ENCODE data around the gene COX4I1.
"Not testable (repeated sequence)": the region's sequence is repeated elsewhere in the genome, so short reads cannot be mapped to it uniquely, and the experiment has no call there.

The COX4I1 gene

DNA sequence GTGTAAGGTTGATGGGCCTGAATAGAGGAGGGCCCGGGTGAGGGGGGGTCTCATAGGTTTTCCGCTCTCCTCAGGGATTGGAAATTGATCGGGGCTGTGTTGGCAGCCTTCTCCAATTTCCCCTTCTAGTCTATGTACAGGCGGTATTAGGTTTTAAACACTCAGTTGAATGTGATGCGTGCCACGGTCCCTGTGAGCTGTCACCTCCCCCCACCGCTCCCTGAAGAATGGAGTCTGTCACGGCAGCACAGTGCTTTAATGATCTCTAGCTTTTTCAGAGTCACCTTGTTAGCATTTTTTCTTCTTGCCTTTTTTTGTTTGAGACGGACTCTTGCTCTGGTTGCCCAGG lies 800 bp downstream of the COX4I1 start:
- DNase-seq (ENCODE audit: low read depth) = no peak

DNA sequence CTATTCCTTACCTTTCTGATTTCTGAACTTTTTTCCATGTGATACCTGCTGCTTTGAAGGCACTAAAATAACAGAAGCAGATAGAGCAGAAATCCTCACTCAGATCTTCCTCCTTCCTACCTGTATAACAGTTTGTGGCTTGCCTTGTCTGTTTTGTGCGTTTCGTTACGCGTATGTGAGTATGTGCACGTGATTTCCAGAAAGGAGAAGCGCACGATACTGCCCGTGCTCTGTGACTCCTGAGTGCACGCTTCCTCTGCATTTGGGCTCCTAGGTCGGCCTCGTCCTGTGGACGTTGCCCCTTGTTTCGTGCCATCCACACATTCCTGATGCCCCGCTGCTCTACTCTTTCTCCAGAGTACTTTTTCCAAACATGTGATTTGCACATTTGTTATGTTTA lies 4.1 kb downstream of the COX4I1 start:
- DNase-seq (ENCODE audit: low read depth) = no peak

DNA sequence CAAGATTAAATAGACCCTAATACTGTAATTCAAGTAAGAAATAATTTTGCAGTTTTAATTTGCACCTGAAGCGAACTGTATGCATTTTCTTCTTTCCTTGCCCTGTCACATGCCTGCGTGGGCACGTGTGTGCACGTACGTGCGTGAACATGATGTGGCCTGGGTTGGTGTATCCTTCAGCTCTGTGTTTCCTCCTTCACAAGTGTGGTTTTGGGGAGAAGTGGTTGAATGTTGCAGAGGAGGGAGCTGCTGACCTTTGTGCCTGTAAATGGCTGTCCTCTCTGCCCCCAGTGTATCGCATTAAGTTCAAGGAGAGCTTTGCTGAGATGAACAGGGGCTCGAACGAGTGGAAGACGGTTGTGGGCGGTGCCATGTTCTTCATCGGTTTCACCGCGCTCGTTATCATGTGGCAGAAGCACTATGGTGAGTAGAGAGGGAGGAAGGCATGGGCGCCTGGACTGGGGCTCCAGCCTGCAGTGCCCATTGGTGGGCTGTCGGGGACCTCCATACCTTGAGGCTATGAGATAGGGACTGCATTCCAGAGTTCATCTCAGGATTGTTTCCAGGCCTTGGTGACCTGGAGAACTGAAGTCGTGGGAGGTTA lies 6.0 kb downstream of the COX4I1 start:
- DNase-seq (ENCODE audit: low read depth) = no peak

DNA sequence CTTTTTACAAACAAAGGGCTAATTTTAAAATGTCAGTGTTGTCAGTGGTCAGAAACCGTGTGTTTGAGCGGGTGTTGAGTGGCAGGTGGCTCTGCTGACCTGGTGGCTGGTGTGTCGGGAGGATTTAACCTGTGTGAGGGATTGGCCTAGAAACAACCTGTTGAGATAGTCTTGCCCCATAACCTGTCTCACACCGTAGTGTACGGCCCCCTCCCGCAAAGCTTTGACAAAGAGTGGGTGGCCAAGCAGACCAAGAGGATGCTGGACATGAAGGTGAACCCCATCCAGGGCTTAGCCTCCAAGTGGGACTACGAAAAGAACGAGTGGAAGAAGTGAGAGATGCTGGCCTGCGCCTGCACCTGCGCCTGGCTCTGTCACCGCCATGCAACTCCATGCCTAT lies 7.0 kb downstream of the COX4I1 start:
- no peak for DNase-seq (ENCODE audit: low read depth)

DNA sequence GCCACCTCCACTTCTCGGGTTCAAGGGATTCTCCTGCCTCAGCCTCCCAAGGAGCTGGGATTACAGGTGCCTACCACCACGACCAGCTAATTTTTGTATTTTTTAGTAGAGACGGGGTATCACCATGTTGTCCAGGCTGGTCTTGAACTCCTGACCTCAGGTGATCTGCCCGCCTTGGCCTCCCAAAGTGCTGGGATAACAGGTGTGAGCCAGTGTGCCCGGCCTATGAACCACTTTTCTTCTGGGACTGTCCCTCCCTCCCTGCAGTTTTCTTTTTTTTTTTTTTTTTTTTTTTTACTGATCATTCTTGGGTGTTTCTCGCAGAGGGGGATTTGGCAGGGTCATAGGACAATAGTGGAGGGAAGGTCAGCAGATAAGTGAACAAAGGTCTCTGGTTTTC lies 7.8 kb downstream of the COX4I1 start:
- DNase-seq (ENCODE audit: low read depth) = not testable (repeated sequence)

DNA sequence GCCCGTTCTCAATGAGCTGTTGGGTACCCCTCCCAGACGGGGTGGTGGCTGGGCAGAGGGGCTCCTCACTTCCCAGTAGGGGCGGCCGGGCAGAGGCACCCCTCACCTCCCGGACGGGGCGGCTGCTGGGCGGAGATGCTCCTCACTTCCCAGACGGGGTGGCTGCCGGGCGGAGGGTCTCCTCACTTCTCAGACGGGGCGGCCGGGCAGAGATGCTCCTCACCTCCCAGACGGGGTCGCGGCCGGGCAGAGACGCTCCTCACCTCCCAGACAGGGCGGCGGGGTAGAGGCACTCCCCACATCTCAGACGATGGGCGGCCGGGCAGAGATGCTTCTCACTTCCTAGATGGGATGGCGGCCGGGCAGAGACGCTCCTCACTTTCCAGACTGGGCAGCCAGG lies 8.6 kb downstream of the COX4I1 start:
- not testable (repeated sequence) for DNase-seq (ENCODE audit: low read depth)

DNA sequence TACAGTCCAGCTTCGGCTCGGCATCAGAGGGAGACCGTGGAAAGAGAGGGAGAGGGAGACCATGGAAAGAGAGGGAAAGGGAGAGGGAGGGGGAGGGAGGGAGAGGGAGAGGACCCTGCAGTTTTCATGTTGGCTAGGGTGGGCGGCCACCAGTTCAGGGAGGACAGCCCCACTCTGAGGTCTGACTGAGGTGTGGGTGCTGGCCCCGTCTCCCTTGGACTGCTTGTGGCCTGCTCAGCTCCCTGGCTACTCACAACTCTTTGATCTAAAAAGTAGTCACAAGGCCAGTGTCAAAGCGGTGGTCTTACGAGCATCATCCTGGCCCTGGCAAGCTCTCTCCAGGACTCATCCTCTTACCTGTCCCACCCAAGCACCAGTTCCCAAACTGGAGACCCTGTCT lies 9.4 kb downstream of the COX4I1 start:
- DNase-seq (ENCODE audit: low read depth) = no peak

DNA sequence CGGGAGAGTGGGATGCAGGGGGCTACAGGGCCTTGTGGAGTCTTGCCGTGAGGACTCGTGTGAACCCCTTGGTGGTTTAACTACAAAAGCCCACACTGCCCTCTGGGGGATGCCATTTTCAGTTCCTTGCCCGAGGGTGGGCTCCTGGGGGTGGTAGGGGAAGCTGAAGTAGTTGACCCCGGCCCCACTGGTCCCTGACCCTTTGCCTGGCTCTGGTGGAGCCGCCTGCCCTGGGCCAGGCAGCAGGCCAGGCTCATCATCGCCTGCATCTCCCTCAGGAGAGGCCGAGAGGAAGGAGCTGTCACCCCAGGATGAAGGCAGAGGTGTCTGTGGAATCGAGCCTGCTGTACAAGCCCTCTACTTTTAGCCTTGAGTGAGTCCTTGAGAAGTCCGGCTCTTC lies 10.2 kb downstream of the COX4I1 start:
- DNase-seq (ENCODE audit: low read depth) = no peak

DNA sequence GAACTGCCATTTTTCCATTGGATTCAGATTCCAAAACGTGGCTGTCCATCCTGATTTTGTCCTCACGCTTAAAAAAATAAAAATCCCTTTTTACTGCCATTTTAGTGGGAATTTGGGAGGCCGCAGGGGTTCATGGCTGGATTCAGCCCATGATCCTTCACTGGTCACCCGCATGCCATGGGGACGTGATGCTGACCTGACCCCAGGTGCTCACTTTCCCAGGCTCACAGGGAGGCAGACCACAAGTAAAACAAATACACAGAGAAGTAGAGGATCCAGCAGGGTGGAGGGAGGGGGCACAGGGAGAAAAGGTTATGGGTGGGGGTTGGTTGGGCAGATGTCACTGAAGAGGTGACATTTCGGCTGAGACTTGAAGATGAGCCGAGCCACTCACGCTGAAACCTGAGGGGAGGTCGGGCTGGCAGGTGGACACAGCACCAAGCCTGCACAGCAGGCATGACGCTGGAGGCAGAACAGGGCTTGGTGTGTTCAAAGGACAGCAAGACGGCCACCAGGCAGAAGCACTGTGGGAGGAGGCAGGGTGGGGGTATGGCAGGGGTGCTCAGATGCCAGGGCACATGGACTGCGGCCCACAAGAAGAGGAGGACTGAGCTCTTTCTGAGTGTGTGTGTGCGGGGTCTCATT lies 10.7 kb downstream of the COX4I1 start:
- no peak for DNase-seq (ENCODE audit: low read depth)

DNA sequence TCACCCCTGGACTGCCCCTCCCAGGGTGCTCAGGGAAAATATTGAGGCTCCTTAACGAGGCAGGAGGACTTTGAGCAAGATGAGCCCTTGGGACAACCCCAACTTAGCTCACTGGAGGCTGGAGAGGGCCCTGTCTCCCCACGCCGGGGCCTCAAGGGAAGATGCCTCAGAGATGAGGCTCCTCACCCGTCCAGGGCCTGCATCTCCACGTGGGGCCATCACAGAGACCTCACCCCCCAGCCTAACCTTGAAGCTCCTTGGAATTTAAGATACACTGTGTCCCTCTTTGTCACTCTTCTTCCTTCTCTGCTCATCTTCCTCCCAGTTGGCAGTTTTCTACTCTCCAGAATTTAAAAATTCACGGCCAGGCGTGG lies 11.2 kb downstream of the COX4I1 start:
- no peak for DNase-seq (ENCODE audit: low read depth)

DNA sequence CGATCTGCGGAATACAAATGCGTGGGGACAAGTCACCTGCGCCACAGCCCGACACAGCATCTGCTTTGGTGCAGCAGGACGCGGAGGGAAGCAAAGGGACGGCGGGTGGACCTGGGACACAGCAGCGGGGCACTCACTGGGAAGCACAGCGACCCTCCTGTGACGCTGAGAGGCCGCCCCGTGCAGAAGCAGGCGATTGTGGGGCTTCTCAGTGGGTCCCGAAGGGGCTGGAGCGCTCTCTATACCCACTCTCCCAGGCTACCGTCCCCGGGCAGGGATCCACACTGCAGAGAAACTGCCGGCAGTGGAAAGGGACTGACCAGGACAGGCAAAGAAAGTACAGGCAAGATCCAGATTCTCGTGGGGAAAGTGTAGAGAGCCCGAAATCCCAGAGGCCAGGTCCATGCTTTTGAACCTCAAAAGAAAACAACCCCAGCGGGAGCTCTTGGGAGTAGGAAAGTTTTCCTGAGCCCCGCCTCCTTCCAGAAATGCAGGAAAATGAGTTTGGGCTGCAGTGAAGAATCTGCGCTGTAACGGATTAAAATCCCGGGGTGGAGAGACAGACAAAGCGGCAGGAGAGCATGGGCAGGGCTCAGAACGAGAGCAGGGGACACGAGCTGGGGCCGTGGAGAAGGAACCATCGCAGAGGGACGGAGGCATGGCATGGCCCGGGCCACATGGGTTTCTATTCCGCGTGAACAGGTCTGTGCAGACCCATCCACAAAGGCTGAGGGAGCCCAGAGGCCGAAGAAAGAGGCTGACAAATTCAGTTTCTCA lies 12.7 kb downstream of the COX4I1 start:
- no peak for DNase-seq (ENCODE audit: low read depth)

DNA sequence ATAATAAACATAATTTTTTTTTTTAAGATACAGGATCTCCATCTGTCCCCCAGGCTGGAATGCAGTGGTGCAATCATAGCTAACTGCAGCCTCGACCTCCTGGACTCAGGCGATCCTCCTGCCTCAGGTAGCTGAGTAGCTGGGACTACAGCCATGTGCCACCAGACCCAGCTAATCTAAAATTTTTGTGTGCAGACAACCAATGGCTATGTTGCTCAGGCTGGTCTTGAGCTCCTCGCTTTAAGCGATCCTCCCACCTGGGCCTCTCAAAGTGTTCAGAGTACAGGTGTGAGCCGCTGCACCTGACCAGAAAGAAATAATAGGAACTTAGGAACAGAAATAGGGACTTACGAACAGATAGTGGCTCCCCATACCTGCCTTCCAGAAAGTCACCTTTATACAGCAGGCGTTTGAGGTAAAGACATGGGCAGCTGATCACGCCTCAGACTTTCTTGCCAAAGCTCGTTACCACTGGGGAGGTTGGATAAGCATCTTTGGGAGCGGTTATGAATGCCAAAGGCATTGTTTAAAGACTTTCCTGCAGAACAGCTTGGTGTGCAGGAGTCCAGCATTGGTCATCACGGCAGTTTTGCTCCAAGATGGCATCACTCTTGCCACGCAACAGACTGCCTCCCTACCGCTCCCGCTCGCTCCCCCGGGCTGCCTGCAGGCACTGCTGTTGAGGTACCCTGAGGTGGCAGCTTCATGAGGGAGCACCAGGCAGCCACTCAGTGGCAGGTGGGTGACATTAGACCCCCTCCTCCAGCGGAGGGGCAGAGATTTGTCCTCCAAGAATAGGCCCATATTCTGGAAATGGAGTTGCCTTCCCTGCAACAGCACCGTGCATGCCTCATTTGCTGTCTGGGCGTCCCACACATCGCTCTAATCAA lies 13.6 kb downstream of the COX4I1 start:
- no peak for DNase-seq (ENCODE audit: low read depth)

DNA sequence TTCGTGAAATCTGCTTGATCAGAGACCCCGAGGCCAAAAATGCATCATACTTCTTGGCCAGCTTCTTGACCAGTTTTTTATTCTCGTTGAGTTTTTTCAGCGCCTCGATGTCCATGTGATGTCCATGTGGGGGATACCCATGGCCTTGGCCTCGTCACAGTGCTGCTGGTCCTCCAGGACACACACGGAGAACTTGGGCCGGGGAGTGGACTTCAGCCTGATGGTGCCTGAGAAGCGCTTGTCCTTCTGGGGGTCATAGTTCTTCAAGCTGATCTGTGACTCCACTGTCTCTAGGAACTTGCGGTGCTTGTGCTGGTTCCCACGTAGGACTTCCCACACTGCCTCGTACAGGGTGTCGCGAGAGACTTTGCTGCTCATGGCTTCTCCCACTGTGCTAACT lies 16.7 kb downstream of the COX4I1 start:
- DNase-seq (ENCODE audit: low read depth) = no peak

DNA sequence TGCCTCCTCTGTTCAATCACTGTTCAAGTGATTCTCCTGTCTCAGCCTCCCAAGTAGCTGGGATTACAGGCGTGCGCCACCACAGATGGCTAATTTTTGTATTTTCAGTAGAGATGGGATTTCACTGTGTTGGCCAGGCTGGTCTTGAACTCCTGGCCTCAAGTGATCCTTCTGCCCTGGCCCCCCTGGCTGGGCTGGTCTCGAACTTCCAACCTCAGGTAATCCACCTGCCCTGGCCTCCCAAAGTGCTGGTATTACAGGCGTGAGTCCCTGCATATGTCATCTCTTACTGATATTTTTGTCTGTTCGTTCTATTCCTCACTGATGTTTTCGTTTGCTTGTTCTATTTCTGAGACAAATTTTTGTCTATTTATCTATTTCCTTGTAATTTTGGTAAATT lies 17.7 kb downstream of the COX4I1 start:
- DNase-seq (ENCODE audit: low read depth) = not testable (repeated sequence)

DNA sequence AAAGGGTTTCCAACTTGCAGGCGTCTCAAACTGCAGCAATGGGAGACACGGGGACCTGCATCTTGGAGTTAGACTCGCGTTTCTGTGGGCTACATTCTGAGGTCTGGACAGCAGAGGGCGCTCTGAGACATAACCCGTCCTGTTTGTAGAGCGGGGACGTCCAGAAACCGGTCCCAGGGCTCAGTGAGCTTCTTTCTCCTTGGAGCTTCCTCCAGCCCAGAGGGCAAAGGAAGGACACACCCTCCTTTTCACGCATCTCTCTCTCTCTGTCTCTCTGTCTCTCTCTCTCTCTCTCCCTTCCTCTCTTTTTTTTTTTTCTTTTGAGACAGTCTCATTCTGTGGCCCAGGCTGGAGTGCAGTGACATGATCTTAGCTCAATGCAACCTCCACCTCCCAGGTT lies 19.8 kb downstream of the COX4I1 start:
- DNase-seq (ENCODE audit: low read depth) = peak; percentile 71

DNA sequence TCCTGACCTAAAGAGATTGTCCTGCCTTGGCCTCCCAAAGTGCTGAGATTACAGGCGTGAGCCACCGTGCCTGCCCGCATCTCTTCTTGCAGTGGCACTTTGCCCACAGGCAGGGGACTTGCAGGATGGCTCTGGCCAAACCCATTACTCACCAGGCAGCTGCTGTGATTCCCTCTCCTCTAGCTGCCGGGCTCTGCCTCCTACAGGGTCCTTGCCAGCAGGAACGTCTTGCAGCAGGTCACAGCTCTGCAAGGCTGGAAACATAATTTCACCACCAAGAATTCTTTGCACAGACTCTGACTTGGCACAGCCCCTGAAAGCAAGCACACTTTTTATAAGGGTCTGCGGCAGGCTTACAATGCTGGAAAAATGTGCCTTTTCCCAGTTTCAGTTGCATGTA lies 20.3 kb downstream of the COX4I1 start:
- no peak for DNase-seq (ENCODE audit: low read depth)

DNA sequence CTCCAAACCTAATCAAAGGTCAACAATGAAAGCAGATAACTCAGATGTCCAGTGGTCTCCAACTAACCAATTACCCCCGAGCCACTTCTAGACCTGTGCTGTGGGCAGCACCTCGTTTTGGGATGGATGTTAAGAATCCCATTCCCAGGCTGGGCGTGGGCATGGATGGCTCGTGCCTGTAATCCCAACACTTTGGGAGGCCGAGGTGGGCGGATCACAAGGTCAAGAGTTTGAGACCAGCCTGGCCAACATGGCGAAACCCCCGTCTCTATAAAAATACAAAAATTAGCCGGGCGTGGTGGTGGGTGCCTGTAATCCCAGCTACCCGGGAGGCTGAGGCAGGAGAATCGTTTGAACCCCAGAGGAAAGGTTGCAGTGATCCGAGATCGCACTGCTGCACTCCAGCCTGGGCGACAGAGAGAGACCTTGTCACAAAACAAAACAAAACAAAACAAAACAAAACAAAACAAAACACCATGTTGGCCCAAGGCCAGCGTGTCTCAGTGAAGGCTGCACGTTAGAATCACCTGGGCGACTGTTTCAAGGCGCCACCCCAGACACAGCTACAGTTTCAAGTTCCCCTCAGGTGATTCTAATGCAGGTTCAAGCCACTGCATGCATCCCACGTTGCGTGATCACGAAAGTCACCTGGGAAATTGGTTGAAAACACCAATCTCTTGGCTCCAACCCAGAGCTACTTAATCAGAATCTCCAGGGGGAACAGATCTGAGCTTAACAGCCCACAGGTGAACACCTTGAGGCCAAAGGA lies 21.3 kb downstream of the COX4I1 start:
- no peak for DNase-seq (ENCODE audit: low read depth)

DNA sequence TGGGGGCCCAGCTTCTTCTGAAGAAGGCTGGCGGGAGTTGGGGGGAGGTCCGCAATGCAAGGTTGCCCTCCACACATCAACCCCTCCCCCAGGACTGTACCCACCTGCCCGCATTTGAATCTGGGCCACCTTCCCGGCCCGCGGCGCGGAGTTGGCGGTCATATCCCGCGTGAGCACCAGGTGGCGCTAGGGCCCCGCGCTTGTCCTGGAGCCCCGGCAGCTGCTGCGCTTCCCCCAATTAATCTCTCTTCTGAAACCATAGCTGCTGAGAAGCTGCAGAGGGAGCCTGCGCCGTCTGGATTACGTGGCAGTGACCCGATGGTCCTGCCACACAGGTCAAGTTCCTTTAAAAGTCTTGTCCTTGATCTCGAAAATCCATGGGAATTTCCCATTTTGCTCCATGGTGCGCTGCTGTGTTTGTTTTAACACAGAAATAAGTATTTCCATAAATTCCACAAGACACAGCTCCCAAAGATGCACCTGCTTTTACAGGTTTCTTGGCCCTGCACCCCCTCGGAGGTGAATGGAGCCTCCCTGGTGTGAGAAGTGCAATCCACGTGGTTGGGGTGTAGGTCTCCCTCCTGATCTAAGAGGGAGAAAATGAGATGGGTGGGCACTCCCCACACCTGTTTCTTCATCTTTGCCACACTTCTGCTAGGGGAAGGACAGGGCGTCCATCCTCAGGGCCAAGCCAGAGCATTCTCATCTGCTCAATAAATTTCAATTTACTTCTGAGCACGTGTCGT lies 22.1 kb downstream of the COX4I1 start:
- DNase-seq (ENCODE audit: low read depth) = peak; percentile 41

DNA sequence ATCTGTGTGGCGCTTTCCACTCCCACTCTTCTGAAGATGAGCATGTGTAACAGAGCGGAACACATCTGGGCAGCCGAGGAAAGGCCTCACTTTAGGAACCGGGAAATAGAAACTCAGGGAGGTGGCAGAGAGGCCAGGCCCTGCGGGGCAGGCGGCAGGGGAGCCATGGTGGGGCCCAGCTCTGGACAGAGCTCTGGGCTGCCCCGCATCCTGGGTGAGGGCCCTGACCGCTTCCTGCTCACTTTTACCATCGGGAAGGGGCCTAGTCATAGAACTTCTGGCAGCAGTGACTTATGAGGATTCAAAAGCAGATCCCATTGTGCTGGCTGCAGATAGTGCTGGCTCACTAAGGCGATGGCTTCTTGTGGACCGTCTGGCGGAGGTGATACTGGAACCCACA lies 22.6 kb downstream of the COX4I1 start:
- DNase-seq (ENCODE audit: low read depth) = no peak

DNA sequence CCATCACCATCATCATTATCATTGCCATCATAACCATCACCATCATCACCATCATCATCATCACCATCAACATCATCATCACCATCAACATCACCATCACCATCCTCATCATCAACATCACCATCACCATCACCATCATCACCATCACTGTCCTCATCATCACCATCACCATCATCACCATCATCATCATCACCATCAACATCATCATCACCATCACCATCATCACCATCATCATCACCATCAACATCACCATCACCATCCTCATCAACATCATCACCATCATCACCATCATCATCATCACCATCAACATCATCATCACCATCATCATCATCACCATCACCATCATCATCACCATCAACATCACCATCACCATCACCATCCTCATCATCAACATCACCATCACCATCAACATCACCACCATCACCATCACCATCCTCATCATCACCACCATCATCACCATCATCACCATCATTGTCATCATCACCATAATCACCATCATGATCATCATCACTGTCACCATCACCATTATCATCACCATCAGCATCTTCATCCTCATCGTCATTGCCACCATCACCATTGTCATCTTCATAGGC lies 23.9 kb downstream of the COX4I1 start:
- DNase-seq (ENCODE audit: low read depth) = no peak
